HG02840 (cell line): ENCODE measurements around the gene PPP1R18.
A peak's percentile ranks its signal among the peaks of the same experiment; 100 is the strongest.
"Not testable (repeated sequence)": the region's sequence is repeated elsewhere in the genome, so short reads cannot be mapped to it uniquely, and the experiment has no call there.

Experiments used
- ATAC-seq: cut with Tn5 transposase; IDR thresholded peaks from one replicate; pipeline ENCODE4 v1.9.1; 2021; ENCODE audit warnings: mild to moderate bottlenecking, moderate library complexity, moderate number of reproducible peaks; ENCODE audit not compliant: unreplicated experiment, low FRiP score

PPP1R18 gene

DNA sequence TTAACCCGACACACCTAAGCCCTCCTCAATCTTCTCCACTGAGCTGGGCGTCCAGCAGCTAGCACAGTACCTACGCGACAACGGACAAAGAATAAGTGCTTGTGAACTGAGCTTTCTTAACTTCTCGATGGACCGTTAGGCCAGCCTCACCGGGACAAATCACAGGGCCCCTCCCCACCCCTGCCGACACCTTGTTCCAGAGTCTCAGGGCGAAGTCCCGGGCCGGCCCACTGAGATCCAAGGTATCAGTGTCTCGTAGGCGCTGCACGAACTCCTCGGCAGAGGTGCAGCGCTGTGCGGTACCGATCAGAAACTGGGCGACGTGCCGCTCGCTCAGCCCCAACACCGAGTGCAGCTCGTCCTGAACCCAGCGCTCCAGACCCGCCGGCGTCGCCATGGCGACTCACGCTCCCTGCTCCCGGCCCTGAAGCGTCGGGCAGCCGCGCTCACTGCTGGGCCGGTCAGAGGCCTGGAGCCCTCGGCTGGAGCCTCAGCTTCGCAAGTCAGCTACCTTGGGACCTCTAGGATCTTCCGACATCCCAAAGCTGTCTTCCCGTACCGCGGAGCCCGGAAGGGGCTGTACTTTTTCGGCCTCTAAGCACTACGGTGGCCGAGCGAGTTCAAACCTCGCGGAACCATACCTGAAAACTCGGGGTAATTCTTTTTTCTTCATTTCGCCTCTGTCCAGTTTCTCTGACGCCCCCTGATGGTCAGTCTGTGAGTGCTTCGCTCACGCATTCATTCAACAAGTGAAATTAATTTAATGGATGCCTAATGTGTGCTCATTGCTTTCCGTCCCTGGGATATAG lies 13.8 kb downstream of the PPP1R18 start, which contains the start of gene DHX16:
TSS of gene DHX16 (minus strand) at position 562 of the 809 bp plus-strand sequence. CDS start at position 397, 165 bp downstream.
- ATAC-seq = peak; percentile 82

- no peak for ATAC-seq
Measured at GRCh38 chr6:30670760-30671527, 15.5 kb downstream of the PPP1R18 start.

- ATAC-seq = not testable (repeated sequence)
Measured at GRCh38 chr6:30666300-30666699, 20.1 kb downstream of the PPP1R18 start.

- ATAC-seq = no peak
Measured at GRCh38 chr6:30664994-30665767, 21.3 kb downstream of the PPP1R18 start.

DNA sequence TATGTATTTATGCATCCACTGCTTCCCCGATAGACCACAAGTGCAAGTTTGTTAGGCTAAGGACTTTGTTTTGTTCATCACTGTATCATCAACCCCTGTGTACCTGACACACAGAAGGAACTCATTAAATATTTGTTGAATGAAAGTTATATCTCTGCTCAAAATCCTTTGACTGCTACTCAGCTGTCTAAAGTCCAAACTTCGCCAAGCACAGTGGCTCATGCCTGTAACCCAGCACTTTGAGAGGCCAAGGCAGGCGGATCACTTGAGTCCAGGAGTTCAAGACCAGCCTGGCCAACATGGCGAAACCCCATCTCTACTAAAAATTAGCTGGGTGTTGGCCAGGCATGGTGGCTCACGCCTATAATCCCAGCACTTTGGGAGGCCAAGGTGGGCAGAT lies 28.5 kb downstream of the PPP1R18 start:
- ATAC-seq = not testable (repeated sequence)

GRCh38 chr6:30657454-30657853 lies 29.0 kb downstream of the PPP1R18 start:
- ATAC-seq = no peak

GRCh38 chr6:30656513-30656912 lies 29.9 kb downstream of the PPP1R18 start:
- ATAC-seq = no peak

- no peak for ATAC-seq
Measured at GRCh38 chr6:30655743-30656094, 30.7 kb downstream of the PPP1R18 start.

GRCh38 chr6:30654798-30655742 lies 31.4 kb downstream of the PPP1R18 start:
- ATAC-seq = no peak

DNA sequence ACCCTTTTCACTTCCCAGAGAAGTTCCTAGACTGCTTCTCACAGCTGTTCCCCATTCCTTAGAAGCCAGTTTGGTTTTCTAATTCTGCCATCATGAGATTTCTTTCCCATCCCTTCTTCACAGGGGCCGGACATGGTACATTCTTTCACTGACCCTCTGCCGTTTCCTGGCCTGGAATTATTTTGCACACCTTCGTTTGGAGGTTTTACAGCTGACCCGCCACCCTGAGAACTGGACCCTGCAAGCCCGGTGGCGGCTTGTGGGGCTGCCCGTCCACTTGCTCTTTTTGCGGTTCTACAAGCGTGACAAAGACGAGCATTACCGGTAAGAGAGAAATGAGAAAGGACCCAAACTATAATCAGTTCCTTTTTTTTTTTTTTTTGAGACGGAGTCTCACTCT lies 35.3 kb downstream of the PPP1R18 start:
- no peak for ATAC-seq

DNA sequence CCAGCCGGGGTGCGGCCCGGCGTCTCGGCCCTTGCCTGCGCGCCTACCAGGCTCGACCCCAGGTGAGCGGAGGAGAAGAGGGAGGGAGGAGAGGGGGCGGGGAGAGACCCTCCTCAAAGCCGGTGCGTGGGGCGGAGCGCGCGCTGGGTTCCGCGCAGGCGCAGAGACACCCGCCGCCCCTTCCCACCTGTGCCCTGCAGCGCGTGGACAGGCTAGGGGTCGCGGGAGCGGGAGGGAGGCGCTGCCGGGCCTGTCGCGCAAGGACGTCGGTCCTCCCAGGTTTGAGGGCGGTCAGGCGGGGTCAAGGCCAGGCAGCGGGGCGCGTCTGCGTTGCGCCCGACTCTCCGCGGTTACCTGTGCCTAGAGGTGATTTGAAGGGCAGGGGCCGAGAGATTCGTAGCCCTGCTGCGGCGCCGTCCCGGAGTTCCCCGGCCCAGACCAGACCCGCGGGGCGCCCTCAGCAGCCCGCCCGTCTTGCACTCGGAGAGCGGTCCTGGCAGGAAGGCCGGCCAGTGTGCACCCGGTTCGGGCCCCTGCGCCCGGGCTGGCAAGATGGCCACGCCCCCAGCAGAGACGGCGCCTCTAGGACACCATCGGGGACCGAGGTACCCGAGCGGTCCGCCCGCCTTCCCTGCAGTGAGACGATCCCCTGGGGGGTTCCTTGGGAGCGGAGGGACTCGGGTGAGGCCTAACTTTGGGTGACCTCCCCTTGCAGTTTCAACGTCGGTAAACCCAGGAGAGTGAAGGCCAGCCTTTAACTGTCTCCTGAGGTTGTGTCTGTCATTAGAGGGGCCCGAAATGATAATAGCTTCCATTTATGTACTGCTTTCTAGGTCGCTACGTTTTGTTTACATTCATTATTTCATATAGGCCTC lies 39.0 kb downstream of the PPP1R18 start:
- peak; percentile 68 for ATAC-seq

DNA sequence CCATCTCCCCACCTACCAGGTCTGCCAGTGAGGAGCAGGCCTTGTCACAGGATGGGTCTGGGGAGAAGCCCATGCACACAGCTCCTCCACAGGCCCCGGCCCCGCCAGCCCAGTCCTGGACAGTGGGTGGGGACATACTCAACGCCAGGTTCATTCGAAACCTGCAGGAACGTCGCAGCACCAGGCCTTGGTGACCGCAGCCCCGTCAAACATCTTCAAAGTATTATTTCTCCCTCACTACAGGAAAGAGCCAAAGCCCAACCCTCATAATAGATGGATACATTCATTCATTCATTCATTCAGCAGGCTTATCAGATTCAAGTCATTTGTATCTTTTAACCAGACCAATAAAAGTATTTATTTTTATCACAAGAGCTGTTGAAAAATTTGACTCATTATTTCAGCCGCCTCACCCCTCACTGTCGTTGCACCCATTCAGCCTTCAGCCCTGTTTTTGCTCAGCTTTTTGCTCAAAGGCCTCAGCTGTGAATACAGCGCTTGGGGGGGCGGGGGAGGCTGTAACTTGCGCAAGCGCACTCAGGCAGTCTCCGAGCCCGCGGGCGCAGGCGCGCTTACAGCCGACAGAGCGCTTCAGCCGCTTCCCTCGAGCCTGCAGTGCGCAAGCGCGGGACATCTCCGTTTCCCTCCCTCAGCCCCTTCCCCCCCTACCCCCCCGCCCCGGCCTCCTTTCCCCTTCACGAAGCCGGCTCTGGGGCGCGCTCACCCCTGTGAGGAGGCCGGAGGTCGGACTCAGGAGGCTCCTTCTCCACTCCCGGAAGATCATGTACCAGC lies 39.8 kb downstream of the PPP1R18 start, which contains the start of gene C6orf136:
TSS of gene C6orf136 (plus strand) at position 684 of the 792 bp plus-strand sequence. CDS start at position 783, 99 bp downstream.
- ATAC-seq = peak; percentile 50

DNA sequence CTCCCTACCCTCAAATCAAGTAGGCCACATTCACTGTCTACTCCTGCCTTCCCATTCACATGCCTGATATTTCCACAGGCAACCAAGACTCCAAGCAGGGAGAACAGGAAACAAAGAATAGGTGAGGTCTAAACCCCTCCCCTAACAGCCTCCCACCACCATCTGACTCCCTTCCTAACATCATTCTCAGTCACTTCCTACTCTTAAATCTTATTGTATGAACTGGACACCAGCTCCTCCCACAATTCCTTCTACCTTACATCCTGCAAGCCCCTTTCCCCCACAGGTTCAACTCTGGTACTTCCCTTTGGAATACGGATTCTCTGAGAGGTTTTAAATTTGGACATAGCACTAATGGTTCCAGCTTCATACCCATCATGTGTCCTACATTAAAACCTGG lies 40.5 kb downstream of the PPP1R18 start:
- no peak for ATAC-seq

DNA sequence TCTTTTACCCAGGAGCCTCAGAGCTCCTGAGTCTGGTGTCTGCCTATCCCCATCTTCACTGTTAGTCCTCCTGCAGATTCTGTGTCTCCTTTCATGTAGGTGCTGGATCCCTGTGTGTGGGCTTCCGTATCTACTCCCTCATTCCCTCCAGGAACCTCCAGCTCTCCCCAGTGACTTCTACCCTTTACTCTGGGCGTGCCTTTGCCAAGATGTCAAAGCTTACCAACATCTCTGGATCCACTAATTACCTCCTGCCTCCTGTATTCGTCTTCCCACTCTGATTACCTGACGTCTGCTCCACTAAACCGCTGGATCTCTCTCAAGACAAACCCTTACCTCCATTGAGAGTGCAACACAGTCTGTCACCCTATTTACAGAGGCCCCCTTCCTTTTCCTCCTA lies 41.7 kb downstream of the PPP1R18 start:
- no peak for ATAC-seq

- ATAC-seq = no peak
Measured at GRCh38 chr6:30643656-30644055, 42.8 kb downstream of the PPP1R18 start.

DNA sequence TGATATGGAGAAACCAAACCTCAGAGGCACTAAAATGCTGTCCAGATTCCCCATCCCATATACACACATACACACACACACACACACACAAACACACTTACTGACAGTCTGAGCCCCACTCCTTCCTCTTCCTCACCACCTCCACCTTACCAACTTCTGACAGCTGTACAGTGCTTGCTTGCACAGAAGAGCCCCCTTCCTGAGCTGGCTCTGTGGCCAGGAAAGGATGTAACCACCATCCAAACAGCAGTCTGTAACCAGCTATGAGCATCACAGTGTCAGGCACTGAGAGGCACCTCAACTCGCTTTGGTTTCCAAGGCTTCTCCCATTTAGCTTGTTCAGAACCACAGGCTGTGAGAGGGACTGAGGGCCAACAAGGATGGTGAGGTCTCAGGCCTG lies 45.4 kb downstream of the PPP1R18 start:
- ATAC-seq = no peak

- no peak for ATAC-seq
Measured at GRCh38 chr6:30640481-30640880, 46.0 kb downstream of the PPP1R18 start.

- ATAC-seq = no peak
Measured at GRCh38 chr6:30635834-30636233, 50.6 kb downstream of the PPP1R18 start.
